ENCODE results near the gene FAM9A. TPM values are rescaled to one million over a fixed set of nuclear protein-coding genes. Genes with fewer than 3 reads are reported as not detected.

Gene FAM9A
- total and polyA plus RNA-seq, 2 of the 8 experiments (the other 6 are each of a cell fraction or from before 2014, with no cell fraction given) = not detected

DNA sequence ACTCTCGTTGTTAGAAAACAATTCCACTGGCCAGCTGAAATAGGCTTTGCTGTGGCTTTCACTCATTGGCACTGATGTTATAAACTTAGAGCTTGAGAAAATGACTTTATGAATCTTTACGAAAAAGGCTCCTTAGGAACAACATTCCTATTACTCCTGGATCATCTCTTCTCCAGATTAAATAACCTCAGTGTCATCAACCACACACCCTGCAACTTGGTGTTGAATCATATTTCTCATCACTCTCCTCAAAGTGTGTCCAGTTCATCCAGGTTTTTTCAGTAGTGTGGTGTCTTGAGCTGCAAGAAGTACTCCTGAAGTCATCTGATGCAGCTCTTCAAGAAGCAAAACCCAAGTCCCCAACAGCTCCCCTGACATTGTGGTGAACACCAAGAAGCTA, 41.2 kb downstream of the FAM9A start:
- no peak overlapping the region for H2BK5ac ChIP-seq (ENCODE audit: low read depth, low read length)
- no peak overlapping the region for H3K56ac ChIP-seq (replicated peaks; ENCODE audit: insufficient read length, low read depth, low read length)
- no peaks in the 10 kb centered on the region for H3K36me3 ChIP-seq (ENCODE audit: control insufficient read depth in 2 of 4, insufficient read depth in 4 of 4, low read length in 3 of 4)
- no peak overlapping the region for H3K27ac ChIP-seq (ENCODE audit: low read depth, low read length)
- H3K4me2 ChIP-seq (ENCODE audit: insufficient read depth in 1 of 2, low read depth in 2 of 2, low read length in 2 of 2) = no peak overlapping the region
- H3K4ac ChIP-seq (replicated peaks; ENCODE audit: insufficient read length, low read depth, low read length) = no peak overlapping the region
- H4K5ac ChIP-seq (ENCODE audit: insufficient read length, low read depth, low read length) = no peak overlapping the region
- H3K79me1 ChIP-seq (ENCODE audit: low read depth, low read length) = no peaks in the 10 kb centered on the region
- no peaks in the 10 kb centered on the region for H4K20me1 ChIP-seq (replicated peaks in 1 of 2; ENCODE audit: control insufficient read depth in 1 of 2, insufficient read depth in 2 of 2, low read length in 2 of 2)
- H4K91ac ChIP-seq (replicated peaks; ENCODE audit: insufficient read length, low read length) = no peak overlapping the region
- TF ChIP-seq RFX5 (IDR thresholded peaks at IDR 0.05; ENCODE audit: borderline replicate concordance, low read depth, low read length) = no peak
- no peak for TF ChIP-seq POU5F1 (IDR thresholded peaks at IDR 0.05; ENCODE audit: low read depth, low read length)
- no peak for TF ChIP-seq JUND (IDR thresholded peaks at IDR 0.05; ENCODE audit: low read length)
- TF ChIP-seq NANOG (IDR thresholded peaks at IDR 0.05; ENCODE audit: insufficient read depth, low read depth, low read length, poor library complexity, severe bottlenecking) = no peak
- no peak for TF ChIP-seq FOSL1 (IDR thresholded peaks at IDR 0.05; ENCODE audit: insufficient read depth, low read depth, low read length)
- no peak for TF ChIP-seq TEAD4 (IDR thresholded peaks at IDR 0.05; ENCODE audit: low read depth, low read length)
- no peak for TF ChIP-seq RAD21 (IDR thresholded peaks at IDR 0.05 in 1 of 2, conservative IDR thresholded peaks at IDR 0.05 in 1 of 2; ENCODE audit: low read depth in 2 of 2, low read length in 2 of 2)
- no peak overlapping the region for H2AFZ ChIP-seq (ENCODE audit: low read length)
- H3K4me3 ChIP-seq (ENCODE audit: extremely low read depth in 1 of 4, insufficient read depth in 2 of 4, low read depth in 3 of 4, low read length in 4 of 4) = no peak overlapping the region
- FAIRE-seq (no peak), DNase-seq (ENCODE audit: low read depth in 1 of 2, low spot score in 2 of 2) (no peak)
- H3K9me3 ChIP-seq (ENCODE audit: insufficient read depth in 2 of 2, low read depth in 1 of 2, low read length in 1 of 2) = no peaks in the 10 kb centered on the region
- WGBS, 2 experiments (ENCODE audit: extremely low coverage in 1 of 2, insufficient coverage in 1 of 2, insufficient read length in 1 of 2, insufficient replicate concordance in 2 of 2, low coverage in 1 of 2, low lambda C conversion rate in 2 of 2, missing lambda C conversion rate in 1 of 2) = 95% methylated on average over 2 of the region's 2 CpGs; no CpG with 5 or more reads in 1 of the 2 experiments
- no peak overlapping the region for H2BK15ac ChIP-seq (ENCODE audit: low read length)
- H3K27me3 ChIP-seq (replicated peaks in 1 of 4; ENCODE audit: control insufficient read depth in 3 of 4, extremely low read depth in 1 of 4, insufficient read depth in 3 of 4, low read length in 3 of 4) = no peaks in the 10 kb centered on the region
- no peak overlapping the region for H4K8ac ChIP-seq (ENCODE audit: extremely low read depth, insufficient read depth, low read length)
- no peaks in the 10 kb centered on the region for H3K4me1 ChIP-seq (replicated peaks in 1 of 4; ENCODE audit: control insufficient read depth in 3 of 4, insufficient read depth in 4 of 4, low read length in 3 of 4)
- H3K23me2 ChIP-seq (ENCODE audit: low read depth, low read length) = no peaks in the 10 kb centered on the region
- ChIA-PET CTCF (ENCODE audit: partially characterized antibody) (no interaction called here), POLR2A (ENCODE audit: partially characterized antibody) (no interaction called here)
- H2AK5ac ChIP-seq (ENCODE audit: low read depth, low read length) = no peak overlapping the region
- no peak overlapping the region for H3K9ac ChIP-seq (replicated peaks in 1 of 4; ENCODE audit: extremely low read depth in 1 of 4, low read depth in 3 of 4, low read length in 3 of 4)
- H3K23ac ChIP-seq (ENCODE audit: insufficient read length) = no peak overlapping the region
- H3K79me2 ChIP-seq (ENCODE audit: control insufficient read depth in 1 of 2, insufficient read depth in 2 of 2, low read length in 2 of 2) = no peaks in the 10 kb centered on the region
- no peak overlapping the region for H2BK120ac ChIP-seq (replicated peaks; ENCODE audit: low read depth, low read length)
- H3K18ac ChIP-seq (ENCODE audit: extremely low read depth, low read length) = no peak overlapping the region
- no peak overlapping the region for H2BK12ac ChIP-seq (ENCODE audit: low read depth, low read length)
- H2BK20ac ChIP-seq (ENCODE audit: low read length) = no peak overlapping the region
- H3K14ac ChIP-seq (ENCODE audit: insufficient read length) = no peak overlapping the region

Measured in H1 (cell line).